ENCODE results near the gene HEATR5B.
"Not testable (repeated sequence)": the region's sequence is repeated elsewhere in the genome, so short reads cannot be mapped to it uniquely, and the experiment has no call there.

The HEATR5B gene

DNA sequence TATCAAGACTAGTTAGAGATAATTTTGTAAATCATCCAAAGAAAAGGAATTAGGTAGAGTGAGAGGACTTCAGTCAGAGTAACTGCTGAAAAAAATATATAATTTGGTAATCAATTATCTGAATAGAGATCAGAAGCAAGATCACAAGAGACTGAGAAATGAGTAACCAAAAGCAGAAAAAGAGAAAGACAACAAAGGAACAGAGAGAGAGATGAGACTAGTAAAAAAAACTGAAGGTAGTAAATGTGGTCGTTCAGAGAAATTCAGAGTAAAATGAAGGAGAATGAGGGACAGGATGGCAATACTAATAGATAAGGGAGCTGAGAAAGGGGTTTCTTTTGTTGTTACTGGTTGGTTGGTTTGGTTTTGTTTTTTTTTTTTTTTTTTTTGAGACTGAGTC, 134.3 kb downstream of the HEATR5B start:
- DNase-seq (ENCODE audit: low read depth in 1 of 2, low spot score in 1 of 2): no peak

DNA sequence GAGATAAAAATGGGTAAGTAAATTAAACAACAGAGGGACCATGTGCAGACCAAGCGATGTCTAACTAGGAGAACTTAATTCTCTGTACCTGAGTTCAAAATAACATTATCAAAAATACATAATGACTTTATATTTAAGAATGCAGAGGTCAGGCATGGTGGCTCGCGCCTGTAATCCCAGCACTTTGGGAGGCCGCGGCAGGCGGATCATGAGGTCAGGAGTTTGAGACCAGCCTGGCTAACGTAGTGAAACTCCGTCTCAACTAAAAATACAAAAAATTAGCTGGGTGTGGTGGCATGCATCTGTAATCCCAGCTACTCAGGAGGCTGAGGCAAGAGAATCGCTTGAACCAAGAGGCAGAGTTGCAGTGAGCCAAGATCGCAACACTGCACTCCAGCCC, 138.9 kb downstream of the HEATR5B start:
- not testable (repeated sequence) for DNase-seq (ENCODE audit: low read depth in 1 of 2, low spot score in 1 of 2)

DNA sequence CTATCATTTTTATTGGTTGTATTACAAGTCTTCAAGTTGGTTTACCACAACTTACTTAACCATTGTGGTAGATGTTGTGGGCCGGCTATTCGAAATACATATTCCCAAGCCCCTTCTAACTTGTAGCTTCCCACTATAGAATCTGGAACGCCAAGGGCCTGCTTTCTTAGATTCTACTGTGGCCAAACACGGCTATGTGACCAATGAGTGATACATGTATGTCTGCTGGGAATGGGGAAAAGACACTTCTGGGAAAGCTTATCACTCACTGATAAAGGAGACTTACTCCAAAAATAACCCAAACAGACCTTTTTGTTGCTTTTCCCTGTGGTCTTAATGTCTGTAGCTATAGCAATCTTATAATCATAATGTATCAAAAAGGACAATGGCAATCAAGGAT, 142.3 kb downstream of the HEATR5B start:
- no peak for DNase-seq (ENCODE audit: low read depth in 1 of 2, low spot score in 1 of 2)

DNA sequence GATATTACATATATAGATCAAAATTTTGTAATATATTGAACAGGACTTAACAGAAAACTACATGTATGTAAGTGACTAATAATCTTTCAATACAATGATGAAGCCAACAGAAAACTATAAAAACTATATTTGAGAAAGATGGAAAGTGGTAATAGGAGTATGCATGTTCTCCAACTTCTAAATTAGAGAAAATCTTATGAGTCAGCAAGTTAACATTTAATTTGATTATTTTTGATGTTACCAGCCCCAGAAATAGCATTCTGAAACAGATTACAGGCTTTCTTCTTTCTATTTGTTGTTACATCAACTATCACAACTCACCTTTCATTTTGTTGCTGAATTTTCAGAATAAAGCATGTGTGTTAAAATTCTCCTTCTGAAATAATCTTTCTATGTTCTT, 147.6 kb downstream of the HEATR5B start:
- DNase-seq (ENCODE audit: low read depth in 1 of 2, low spot score in 1 of 2): not testable (repeated sequence)

DNA sequence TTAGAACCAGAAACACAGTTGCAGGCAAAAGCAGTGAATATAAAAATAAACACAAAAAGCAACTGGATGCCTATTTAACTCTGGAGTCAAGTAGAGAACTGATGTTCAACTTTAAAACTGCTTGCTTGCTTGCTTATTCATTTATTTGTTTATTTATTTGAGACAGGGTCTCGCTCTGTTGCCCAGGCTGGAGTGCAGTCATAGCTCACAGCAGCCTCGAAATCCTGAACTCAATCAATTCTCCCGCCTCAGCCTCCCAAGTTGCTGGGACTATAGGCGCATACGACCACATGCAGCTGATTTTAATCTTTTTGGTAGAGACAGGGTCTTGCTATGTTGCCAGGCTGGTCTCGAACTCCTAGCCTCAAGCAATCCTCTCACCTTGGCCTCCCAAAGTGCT, 152.5 kb downstream of the HEATR5B start:
- not testable (repeated sequence) for DNase-seq (ENCODE audit: low read depth in 1 of 2, low spot score in 1 of 2)

Data from stimulated activated CD4-positive, alpha-beta T cell treated with anti-CD3 and anti-CD28 coated beads, Interleukin-15, amount 100 ng/mL, for 1 hour (primary cell).